GM12878 (cell line): Measurements from ENCODE around the gene GRN.

ENCODE experiments used
- CHD1 ChIP-seq: IDR thresholded peaks from 2 replicates; pipeline ENCODE4 v1.6.1; 2012; ENCODE audit warnings: low read depth, low read length, improper control_type of control experiment
- POLR2A ChIP-seq: IDR thresholded peaks from 2 replicates; pipeline ENCODE4 v1.6.1; 2011; ENCODE audit warnings: low read depth, mild to moderate bottlenecking, low read length
- YY1 ChIP-seq: IDR thresholded peaks from 2 replicates; pipeline ENCODE4 v1.6.1; 2011; ENCODE audit warnings: low read depth, mild to moderate bottlenecking, low read length
- TF ChIP-seq, protein P1 (sequence below): fragments of 450-650 bp; IDR thresholded peaks from 2 replicates; pipeline ENCODE4 v1.6.1; 2014; ENCODE audit warnings: mild to moderate bottlenecking
- TF ChIP-seq, protein P2 (sequence below), 3 experiments: IDR thresholded peaks in 2 of 3; conservative IDR thresholded peaks in 1 of 3; 2 replicates each; pipeline ENCODE4 v1.5.1; 2011; ENCODE audit warnings: low read depth in 3 of 3, low read length in 3 of 3, mild to moderate bottlenecking in 3 of 3, control low read depth in 2 of 3, moderate library complexity in 2 of 3, inconsistent platforms in 1 of 3, mixed read lengths in 1 of 3; ENCODE audit not compliant: control insufficient read depth in 2 of 3, insufficient read depth in 1 of 3; ENCODE audit errors: extremely low read depth in 1 of 3

- TF ChIP-seq CHD1 (no peak), YY1 (no peak), POLR2A (no peak)
- TF ChIP-seq, protein P1, sequence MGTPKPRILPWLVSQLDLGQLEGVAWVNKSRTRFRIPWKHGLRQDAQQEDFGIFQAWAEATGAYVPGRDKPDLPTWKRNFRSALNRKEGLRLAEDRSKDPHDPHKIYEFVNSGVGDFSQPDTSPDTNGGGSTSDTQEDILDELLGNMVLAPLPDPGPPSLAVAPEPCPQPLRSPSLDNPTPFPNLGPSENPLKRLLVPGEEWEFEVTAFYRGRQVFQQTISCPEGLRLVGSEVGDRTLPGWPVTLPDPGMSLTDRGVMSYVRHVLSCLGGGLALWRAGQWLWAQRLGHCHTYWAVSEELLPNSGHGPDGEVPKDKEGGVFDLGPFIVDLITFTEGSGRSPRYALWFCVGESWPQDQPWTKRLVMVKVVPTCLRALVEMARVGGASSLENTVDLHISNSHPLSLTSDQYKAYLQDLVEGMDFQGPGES: no peak
- TF ChIP-seq, protein P2, sequence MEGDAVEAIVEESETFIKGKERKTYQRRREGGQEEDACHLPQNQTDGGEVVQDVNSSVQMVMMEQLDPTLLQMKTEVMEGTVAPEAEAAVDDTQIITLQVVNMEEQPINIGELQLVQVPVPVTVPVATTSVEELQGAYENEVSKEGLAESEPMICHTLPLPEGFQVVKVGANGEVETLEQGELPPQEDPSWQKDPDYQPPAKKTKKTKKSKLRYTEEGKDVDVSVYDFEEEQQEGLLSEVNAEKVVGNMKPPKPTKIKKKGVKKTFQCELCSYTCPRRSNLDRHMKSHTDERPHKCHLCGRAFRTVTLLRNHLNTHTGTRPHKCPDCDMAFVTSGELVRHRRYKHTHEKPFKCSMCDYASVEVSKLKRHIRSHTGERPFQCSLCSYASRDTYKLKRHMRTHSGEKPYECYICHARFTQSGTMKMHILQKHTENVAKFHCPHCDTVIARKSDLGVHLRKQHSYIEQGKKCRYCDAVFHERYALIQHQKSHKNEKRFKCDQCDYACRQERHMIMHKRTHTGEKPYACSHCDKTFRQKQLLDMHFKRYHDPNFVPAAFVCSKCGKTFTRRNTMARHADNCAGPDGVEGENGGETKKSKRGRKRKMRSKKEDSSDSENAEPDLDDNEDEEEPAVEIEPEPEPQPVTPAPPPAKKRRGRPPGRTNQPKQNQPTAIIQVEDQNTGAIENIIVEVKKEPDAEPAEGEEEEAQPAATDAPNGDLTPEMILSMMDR (IDR thresholded peaks at IDR 0.05 in 2 of 3, conservative IDR thresholded peaks at IDR 0.05 in 1 of 3; ENCODE audit: control insufficient read depth in 2 of 3, extremely low read depth in 1 of 3, insufficient read depth in 1 of 3, low read depth in 3 of 3, low read length in 3 of 3): no peak
These were observed 9.5 kb upstream of the GRN start for GRCh38 chr17:44335564-44335963.
